GM23248 (cell line): ENCODE data around the gene KCNJ18.
"Not testable (repeated sequence)": the region's sequence is repeated elsewhere in the genome, so short reads cannot be mapped to it uniquely, and the experiment has no call there.

Experiments used
- EZH2 ChIP-seq: fragments of 200-600 bp; sonication (generic); IDR thresholded peaks from 2 replicates; pipeline ENCODE4 v1.6.1; 2018; ENCODE audit warnings: antibody characterized with exemption, mild to moderate bottlenecking; ENCODE audit not compliant: insufficient read depth, poor library complexity, severe bottlenecking
- EZH2phosphoT487 ChIP-seq: fragments of 200-600 bp; sonication (generic); IDR thresholded peaks from 2 replicates; pipeline ENCODE4 v1.6.1; 2018; ENCODE audit warnings: antibody characterized with exemption, moderate library complexity, mild to moderate bottlenecking, low read depth; ENCODE audit not compliant: insufficient read depth

GRCh38 chr17:21746415-21746814 lies 54.1 kb downstream of the KCNJ18 start:
- TF ChIP-seq EZH2, EZH2phosphoT487: not testable (repeated sequence)
